MM.1S (cell line): ENCODE results near the gene FTH1.

Experiments
- CTCF ChIP-seq: fragments of 300-600 bp; sonication (generic); IDR thresholded peaks from 2 replicates; pipeline ENCODE4 v1.5.1; 2016; ENCODE audit warnings: antibody characterized with exemption, low read length, mixed read lengths
- EZH2phosphoT487 ChIP-seq: fragments of 300-600 bp; sonication (generic); IDR thresholded peaks from 2 replicates; pipeline ENCODE4 v1.6.1; 2018; ENCODE audit warnings: antibody characterized with exemption, low read length

DNA sequence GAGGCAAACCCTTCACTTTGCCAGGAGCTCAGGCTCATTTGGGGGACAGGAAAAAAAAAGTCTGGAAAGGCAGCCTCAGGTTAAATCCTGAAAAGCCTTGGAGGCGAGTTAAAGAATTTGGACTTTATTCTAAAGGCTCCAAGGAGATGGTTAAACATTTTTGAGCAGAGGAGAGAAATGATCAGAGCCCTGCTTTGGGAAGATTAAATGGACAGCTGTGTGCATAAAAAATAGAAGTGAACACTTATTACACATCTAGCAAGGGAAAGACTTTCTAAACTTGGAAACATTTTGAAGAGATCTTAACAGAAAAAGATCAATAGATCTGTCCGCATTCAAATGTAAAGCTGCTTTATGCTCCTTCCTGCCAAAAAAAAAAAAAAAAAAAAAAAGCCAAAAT, 41.7 kb downstream of the FTH1 start:
- TF ChIP-seq CTCF = no peak
- TF ChIP-seq EZH2phosphoT487 = no peak
